H7 (cell line): ENCODE measurements around the gene TPK1. TPM values are rescaled to one million over a fixed set of nuclear protein-coding genes. Genes with fewer than 3 reads are reported as not detected.
A peak's percentile ranks its signal among the peaks of the same experiment; 100 is the strongest.

ENCODE experiments used
- DNase-seq: peaks from one replicate; pipeline ENCODE4 v3.0.0; 2012
- H3K27me3 ChIP-seq: 2 replicates; pipeline ENCODE4 v1.6.0; 2011; ENCODE audit warnings: mild to moderate bottlenecking, low read length; ENCODE audit not compliant: control insufficient read depth, insufficient read depth
- H3K36me3 ChIP-seq: replicated peaks from 2 replicates; pipeline ENCODE4 v1.5.1; 2011; ENCODE audit warnings: low read length; ENCODE audit not compliant: control insufficient read depth, insufficient read depth
- H3K4me3 ChIP-seq: 2 replicates; pipeline ENCODE4 v1.5.1; 2011; ENCODE audit warnings: low read depth, mild to moderate bottlenecking, control low read depth, low read length, moderate library complexity; ENCODE audit not compliant: insufficient read depth
- total RNA-seq: library from RNA; depleted of rRNA; stranded (reverse); fragments of >200 nt; shearing (Covaris generic); gene quantifications from 2 replicates; pipeline ENCODE4 v1.2.3, GENCODE V29; 2014; rRNA removed

Gene TPK1
- total RNA-seq, result 6.2 and 6.6 TPM in 2 replicates

- peak within 1 kb of the TSS; percentile 69 for H3K4me3 ChIP-seq
- no peaks in the 10 kb centered on the region; the same call in 1 of the 2 replicates for H3K27me3 ChIP-seq
- H3K36me3 ChIP-seq, result no peaks in the 10 kb centered on the region
- peak; percentile 93 for DNase-seq
Measured at GRCh38 chr7:144835652-144836544, at the start of gene TPK1. Gene TPK1, minus strand, starts transcription at chr7:144836053. Its CDS starts 451 bp downstream, at chr7:144835602.

GRCh38 chr7:144885478-144885877, 49.6 kb upstream of the TPK1 start:
- no peak for DNase-seq
- H3K27me3 ChIP-seq, result no peaks in the 10 kb centered on the region
- no peak overlapping the region for H3K4me3 ChIP-seq
- H3K36me3 ChIP-seq, result no peaks in the 10 kb centered on the region

GRCh38 chr7:144884896-144885295, 49.0 kb upstream of the TPK1 start:
- no peaks in the 10 kb centered on the region for H3K27me3 ChIP-seq
- H3K36me3 ChIP-seq, result no peaks in the 10 kb centered on the region
- no peak overlapping the region for H3K4me3 ChIP-seq
- DNase-seq, result no peak

GRCh38 chr7:144873316-144873845, 37.5 kb upstream of the TPK1 start:
- Histone ChIP-seq H3K27me3 (no peaks in the 10 kb centered on the region), H3K36me3 (no peaks in the 10 kb centered on the region), H3K4me3 (no peak overlapping the region)
- DNase-seq, result no peak

- Histone ChIP-seq H3K27me3 (no peaks in the 10 kb centered on the region), H3K36me3 (no peaks in the 10 kb centered on the region), H3K4me3 (no peak overlapping the region)
- no peak for DNase-seq
Measured at GRCh38 chr7:144869082-144869481, 33.2 kb upstream of the TPK1 start.

- Histone ChIP-seq H3K27me3 (no peaks in the 10 kb centered on the region), H3K4me3 (no peak overlapping the region), H3K36me3 (no peaks in the 10 kb centered on the region)
- no peak for DNase-seq
Measured at GRCh38 chr7:144866189-144866588, 30.3 kb upstream of the TPK1 start.

GRCh38 chr7:144863320-144863647, 27.4 kb upstream of the TPK1 start:
- no peak for DNase-seq
- no peak overlapping the region for H3K4me3 ChIP-seq
- H3K36me3 ChIP-seq, result no peaks in the 10 kb centered on the region
- no peaks in the 10 kb centered on the region for H3K27me3 ChIP-seq

- Histone ChIP-seq H3K27me3 (no peaks in the 10 kb centered on the region), H3K4me3 (no peak overlapping the region), H3K36me3 (no peaks in the 10 kb centered on the region)
- no peak for DNase-seq
Measured at GRCh38 chr7:144862612-144863319, 26.9 kb upstream of the TPK1 start.

GRCh38 chr7:144859739-144860138, 23.9 kb upstream of the TPK1 start:
- H3K36me3 ChIP-seq, result no peaks in the 10 kb centered on the region
- DNase-seq, result no peak

GRCh38 chr7:144857463-144857862, 21.6 kb upstream of the TPK1 start:
- no peak for DNase-seq
- Histone ChIP-seq H3K36me3 (no peaks in the 10 kb centered on the region), H3K4me3 (no peak overlapping the region), H3K27me3 (no peaks in the 10 kb centered on the region)

More at GRCh38 chr7:144859739-144860138, 23.9 kb upstream of the TPK1 start:
- Histone ChIP-seq H3K4me3 (no peak overlapping the region), H3K27me3 (no peaks in the 10 kb centered on the region)

GRCh38 chr7:144854839-144855424, 19.1 kb upstream of the TPK1 start:
- Histone ChIP-seq H3K27me3 (no peaks in the 10 kb centered on the region), H3K4me3 (no peak overlapping the region), H3K36me3 (no peaks in the 10 kb centered on the region)
- DNase-seq, result peak; percentile 51

- Histone ChIP-seq H3K36me3 (no peaks in the 10 kb centered on the region), H3K27me3 (no peaks in the 10 kb centered on the region), H3K4me3 (no peak overlapping the region)
- DNase-seq, result no peak
Measured at GRCh38 chr7:144853542-144853941, 17.7 kb upstream of the TPK1 start.

- H3K4me3 ChIP-seq, result no peak overlapping the region
- no peaks in the 10 kb centered on the region for H3K27me3 ChIP-seq
- DNase-seq, result no peak
- H3K36me3 ChIP-seq, result no peaks in the 10 kb centered on the region
Measured at GRCh38 chr7:144848078-144848477, 12.2 kb upstream of the TPK1 start.

- DNase-seq, result peak; percentile 41
- Histone ChIP-seq H3K36me3 (no peaks in the 10 kb centered on the region), H3K27me3 (no peaks in the 10 kb centered on the region), H3K4me3 (no peak overlapping the region)
Measured at GRCh38 chr7:144842377-144842851, 6.6 kb upstream of the TPK1 start.
